Thyroid gland (tissue), 4 donors: ENCODE data around the gene CBLB. TPM values are rescaled to one million over a fixed set of nuclear protein-coding genes. Genes with fewer than 3 reads are reported as not detected.

Experiments
- DNase-seq, 2 donors: peaks; one replicate each; pipeline ENCODE4 v3.0.0-alpha.2; 2019
- H3K27ac ChIP-seq, 3 donors: fragments of 200-600 bp; sonication (generic); 1 replicate in 2 of 3; 2 replicates in 1 of 3; pipeline ENCODE4 v1.5.1; 2016 to 2019; ENCODE audit warnings: mild to moderate bottlenecking in 1 of 3, moderate library complexity in 1 of 3
- H3K27me3 ChIP-seq: fragments of 200-600 bp; sonication (generic); one replicate; pipeline ENCODE4 v1.5.1; 2019
- H3K36me3 ChIP-seq, 2 donors: fragments of 200-600 bp; sonication (generic); one replicate each; pipeline ENCODE4 v1.5.1; 2016 to 2019
- H3K4me1 ChIP-seq, 2 donors: fragments of 200-600 bp; sonication (generic); one replicate each; pipeline ENCODE4 v1.5.1; 2017 to 2019
- H3K4me3 ChIP-seq, 3 donors: fragments of 200-600 bp; sonication (generic); replicated peaks in 1 of 3; 1 replicate in 2 of 3; 2 replicates in 1 of 3; pipeline ENCODE4 v1.5.1; 2016; ENCODE audit warnings: mild to moderate bottlenecking in 1 of 3
- H3K9me3 ChIP-seq: fragments of 200-600 bp; sonication (generic); one replicate; pipeline ENCODE4 v1.5.1; 2017
- POLR2A ChIP-seq, 2 donors: fragments of 450-650 bp; IDR thresholded peaks; one replicate each; pipeline ENCODE4 v1.6.1; 2017; ENCODE audit warnings: antibody characterized with exemption in 2 of 2, mild to moderate bottlenecking in 2 of 2, moderate library complexity in 1 of 2
- WGBS, 2 donors: methylation state at CpG; one replicate each; pipeline ENCODE4 v1.1.5; 2017; 5-methylcytosine and 5-hydroxymethylcytosine counted together
- intact Hi-C: fragments of 100-400 bp; cut with DNase I; formaldehyde crosslinking; loops from one replicate; pipeline ENCODE4 v1.15.1; 2023
- total RNA-seq, 4 donors: library from RNA; depleted of rRNA; stranded (reverse); fragments of >200 nt; gene quantifications; one replicate each; pipeline ENCODE4 v1.2.3, GENCODE V29; 2016
- TF ChIP-seq, protein P1 (sequence below), 6 experiments: fragments of 200-600 bp in 3 of 6; fragments of 450-650 bp in 3 of 6; sonication (generic) in 3 of 6; IDR thresholded peaks; one replicate each; pipeline ENCODE4 v1.5.1; 2016 to 2019; ENCODE audit warnings: antibody characterized with exemption in 6 of 6, mild to moderate bottlenecking in 2 of 6, inconsistent platforms in 1 of 6, moderate library complexity in 1 of 6

CBLB gene
- total RNA-seq, 4 donors from 2014 or later = 61.8 to 119 (median 83.4) TPM

DNA sequence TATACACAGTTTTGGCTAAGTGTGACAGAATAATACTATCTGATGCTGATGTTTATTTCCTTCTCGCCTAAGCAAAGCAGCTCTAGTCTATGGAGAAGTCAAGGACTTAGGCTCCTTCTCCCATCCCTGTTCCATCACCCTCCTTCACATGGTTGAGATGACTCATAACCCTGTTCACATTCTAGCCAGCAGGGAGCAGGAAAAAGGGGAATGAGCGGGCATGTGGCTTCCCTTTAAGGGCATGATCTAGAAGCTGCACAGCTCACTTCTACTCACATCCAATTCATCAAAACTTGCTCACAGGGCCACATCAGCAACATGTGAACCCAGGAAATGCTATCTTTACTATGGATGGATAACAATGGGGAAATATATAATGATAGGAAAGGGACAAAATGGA is 40.9 kb downstream of the CBLB start:
- TF ChIP-seq, protein P1, sequence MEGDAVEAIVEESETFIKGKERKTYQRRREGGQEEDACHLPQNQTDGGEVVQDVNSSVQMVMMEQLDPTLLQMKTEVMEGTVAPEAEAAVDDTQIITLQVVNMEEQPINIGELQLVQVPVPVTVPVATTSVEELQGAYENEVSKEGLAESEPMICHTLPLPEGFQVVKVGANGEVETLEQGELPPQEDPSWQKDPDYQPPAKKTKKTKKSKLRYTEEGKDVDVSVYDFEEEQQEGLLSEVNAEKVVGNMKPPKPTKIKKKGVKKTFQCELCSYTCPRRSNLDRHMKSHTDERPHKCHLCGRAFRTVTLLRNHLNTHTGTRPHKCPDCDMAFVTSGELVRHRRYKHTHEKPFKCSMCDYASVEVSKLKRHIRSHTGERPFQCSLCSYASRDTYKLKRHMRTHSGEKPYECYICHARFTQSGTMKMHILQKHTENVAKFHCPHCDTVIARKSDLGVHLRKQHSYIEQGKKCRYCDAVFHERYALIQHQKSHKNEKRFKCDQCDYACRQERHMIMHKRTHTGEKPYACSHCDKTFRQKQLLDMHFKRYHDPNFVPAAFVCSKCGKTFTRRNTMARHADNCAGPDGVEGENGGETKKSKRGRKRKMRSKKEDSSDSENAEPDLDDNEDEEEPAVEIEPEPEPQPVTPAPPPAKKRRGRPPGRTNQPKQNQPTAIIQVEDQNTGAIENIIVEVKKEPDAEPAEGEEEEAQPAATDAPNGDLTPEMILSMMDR (IDR thresholded peaks at IDR 0.05) = no peak
- TF ChIP-seq POLR2A (IDR thresholded peaks at IDR 0.05) = no peak
- Histone ChIP-seq H3K27me3 (no peaks in the 10 kb centered on the region), H3K4me1 (peaks cover 4 to 7% of the 10 kb centered on the region in 2 donors), H3K36me3 (no peaks in the 10 kb centered on the region), H3K4me3 (no peak overlapping the region), H3K27ac (no peak overlapping the region), H3K9me3 (no peaks in the 10 kb centered on the region)
- intact Hi-C loops = no loop called here
- WGBS, 2 donors = 87 to 90% methylated on average over 2 of the region's 2 CpGs
- no peak for DNase-seq

DNA sequence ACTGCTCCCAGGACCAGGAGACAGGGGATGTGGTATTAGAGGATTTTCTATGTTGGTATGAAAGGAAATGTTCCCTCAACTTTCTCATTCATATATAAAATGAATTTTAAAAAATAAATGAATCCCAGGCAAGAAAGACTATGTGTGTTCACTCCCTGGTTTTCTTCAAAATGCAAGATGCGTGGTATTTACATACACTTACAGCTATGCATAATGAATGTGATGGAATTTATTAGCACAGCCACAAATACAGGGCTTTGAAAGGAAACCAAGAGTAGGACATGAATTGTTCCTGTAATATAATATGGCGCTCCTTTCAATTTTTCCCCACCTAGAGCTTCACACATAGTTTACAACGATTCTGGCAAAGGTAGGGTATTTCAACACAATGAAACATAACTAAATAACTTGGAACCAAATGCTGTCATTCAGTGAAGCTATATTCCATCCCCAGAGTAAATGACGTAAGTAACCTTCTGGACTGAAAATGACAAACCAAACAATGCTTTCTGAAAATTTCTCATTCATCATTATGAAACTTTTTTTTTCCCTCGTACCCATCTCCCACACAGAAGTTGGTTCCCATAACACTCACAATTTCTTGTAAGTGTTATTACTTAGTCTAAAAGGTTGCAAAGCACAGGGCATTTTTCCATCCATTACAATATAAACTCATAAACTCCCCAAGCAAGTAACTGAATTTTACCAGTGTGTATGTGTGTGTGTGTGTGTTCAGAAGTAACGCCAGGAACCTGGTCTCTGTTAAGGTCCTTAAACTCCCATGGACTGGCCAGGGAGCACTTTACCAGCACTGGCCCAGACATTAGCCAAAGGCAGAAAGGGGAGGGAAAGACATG is 41.8 kb downstream of the CBLB start:
- no peaks in the 10 kb centered on the region for H3K9me3 ChIP-seq
- 82 to 92% methylated on average over 6 of the region's 6 CpGs for WGBS, 2 donors
- peaks cover 10 to 15% of the 10 kb centered on the region in 2 donors for H3K4me1 ChIP-seq
- no peak for DNase-seq
- intact Hi-C loops = no loop called here
- no peak overlapping the region for H3K27ac ChIP-seq
- H3K4me3 ChIP-seq = no peak overlapping the region
- H3K27me3 ChIP-seq = no peaks in the 10 kb centered on the region
- TF ChIP-seq, protein P1 (IDR thresholded peaks at IDR 0.05) = no peak
- TF ChIP-seq POLR2A (IDR thresholded peaks at IDR 0.05) = no peak
- no peaks in the 10 kb centered on the region for H3K36me3 ChIP-seq

DNA sequence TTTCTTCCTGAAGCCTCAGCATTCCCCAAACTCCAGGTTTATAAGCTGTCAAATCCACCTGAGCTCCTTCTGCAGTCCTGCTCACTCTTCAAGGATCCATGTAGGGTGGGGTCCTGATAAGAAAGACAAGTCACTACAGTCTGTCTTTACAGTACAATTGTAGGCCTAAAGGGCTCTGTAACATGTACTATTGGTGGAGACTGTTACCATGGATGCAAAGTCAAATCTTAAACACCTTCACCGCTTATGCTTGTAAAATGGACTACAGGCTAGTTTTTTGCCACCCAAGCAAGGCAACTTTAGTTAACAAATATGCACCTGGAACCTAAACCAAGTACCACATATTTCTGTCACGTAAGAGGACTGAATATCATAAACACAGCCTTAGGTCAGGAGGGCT is 44.7 kb downstream of the CBLB start:
- DNase-seq = no peak
- WGBS, 2 donors = 96 to 97% methylated on average over 2 of the region's 2 CpGs
- Histone ChIP-seq H3K4me1 (peaks cover 15% of the 10 kb centered on the region in 2 donors), H3K27me3 (no peaks in the 10 kb centered on the region), H3K36me3 (no peaks in the 10 kb centered on the region), H3K4me3 (no peak overlapping the region), H3K27ac (peak overlapping the region in 2 of 3 donors; percentile 1 to 61), H3K9me3 (no peaks in the 10 kb centered on the region)
- intact Hi-C loops = no loop called here
- no peak for TF ChIP-seq POLR2A (IDR thresholded peaks at IDR 0.05)
- TF ChIP-seq, protein P1 (IDR thresholded peaks at IDR 0.05) = no peak

DNA sequence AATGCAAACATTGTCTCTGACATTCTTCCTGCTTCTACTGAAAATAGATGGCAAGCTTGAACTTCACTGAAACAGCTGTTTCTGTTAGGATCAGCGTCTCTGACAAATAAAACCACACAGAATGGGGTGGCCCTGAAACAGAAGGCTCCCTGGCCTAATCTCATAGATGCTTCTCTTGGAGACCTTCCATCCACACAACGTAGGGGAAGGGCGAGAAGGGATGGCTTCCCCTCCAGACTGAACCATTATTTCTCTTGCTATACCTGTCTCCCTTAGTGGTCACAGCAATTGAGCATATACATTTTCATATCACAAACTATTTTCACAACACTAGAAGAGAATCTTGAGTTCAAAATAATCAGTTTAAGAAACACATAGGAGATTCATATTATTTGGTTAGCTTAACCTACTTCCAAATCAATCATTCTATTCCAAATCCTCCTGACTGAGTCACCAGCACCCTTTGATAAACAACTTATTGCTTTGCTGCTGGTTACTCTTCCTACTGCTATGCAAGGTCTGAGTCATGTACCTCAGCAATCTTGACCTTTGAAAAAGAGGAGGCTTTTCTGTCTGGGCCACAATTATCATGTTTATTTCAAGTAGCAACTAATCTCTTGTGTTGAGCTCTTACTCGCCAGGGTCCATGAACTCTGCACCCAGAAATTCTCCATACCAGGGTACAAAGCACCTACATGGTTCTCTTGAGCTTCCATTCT is 45.5 kb downstream of the CBLB start:
- WGBS, 2 donors = 84 to 89% methylated on average over 4 of the region's 4 CpGs
- intact Hi-C loops = no loop called here
- H3K4me3 ChIP-seq = no peak overlapping the region
- H3K9me3 ChIP-seq = no peaks in the 10 kb centered on the region
- no peak for DNase-seq
- H3K27ac ChIP-seq = peak overlapping the region in 2 of 3 donors; percentile 44 to 61
- H3K27me3 ChIP-seq = no peaks in the 10 kb centered on the region
- peaks cover 15% of the 10 kb centered on the region in 2 donors for H3K4me1 ChIP-seq
- H3K36me3 ChIP-seq = no peaks in the 10 kb centered on the region
- TF ChIP-seq, protein P1 (IDR thresholded peaks at IDR 0.05) = no peak
- no peak for TF ChIP-seq POLR2A (IDR thresholded peaks at IDR 0.05)
